ENCODE measurements around the gene CYP4V2.

The CYP4V2 gene

DNA sequence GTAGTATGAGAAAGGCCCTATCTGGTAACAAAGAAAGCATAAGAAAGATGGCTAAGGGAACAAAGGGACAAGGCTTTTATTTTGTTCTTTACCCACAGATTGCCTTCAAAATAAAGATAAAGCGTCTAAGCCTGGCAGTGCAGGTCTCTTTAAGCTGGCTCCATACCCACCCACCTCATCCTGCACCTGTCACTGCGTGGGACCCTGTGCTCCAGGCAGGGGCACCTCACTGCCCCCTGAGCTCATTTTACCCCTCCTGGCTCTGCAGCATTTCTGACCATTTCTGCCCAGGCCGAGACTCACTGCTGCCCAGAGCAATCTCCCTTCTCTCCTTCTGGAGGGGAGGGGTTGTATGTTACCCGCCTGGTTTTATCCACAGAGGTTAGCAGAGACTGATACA, 1.7 kb upstream of the CYP4V2 start:
- no peak for DNase-seq (ENCODE audit: low read depth)

DNA sequence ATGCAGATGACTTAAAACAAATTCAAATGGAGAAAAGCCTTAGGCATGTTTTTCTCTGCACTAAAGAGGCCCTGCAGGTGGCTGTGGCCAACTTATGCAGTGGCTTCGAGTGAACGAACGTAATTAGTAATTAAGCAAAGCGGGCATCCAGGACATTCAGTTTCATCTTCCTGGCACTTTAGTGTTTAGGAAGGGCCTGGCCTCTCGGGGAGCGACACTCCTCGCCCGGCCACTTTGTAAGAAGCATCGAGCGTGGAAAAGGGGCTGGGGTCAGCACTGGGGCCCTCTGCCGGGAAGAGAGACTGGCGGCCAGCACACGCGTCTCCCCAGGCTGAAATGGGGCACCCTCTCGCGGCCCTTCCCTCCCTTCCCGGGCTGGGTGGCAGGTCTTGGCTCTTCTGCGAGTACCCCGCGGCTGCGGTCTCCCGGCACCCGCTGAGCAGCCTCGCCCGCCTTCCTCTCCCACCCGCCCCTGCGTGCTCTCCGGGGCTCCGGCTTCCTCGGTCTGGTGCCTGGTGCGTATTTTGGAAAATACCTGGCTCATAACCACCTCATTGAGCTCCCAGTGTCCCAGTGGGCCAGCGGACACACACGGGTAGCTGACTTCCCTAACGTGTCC, 677 bp upstream of the CYP4V2 start:
- DNase-seq (ENCODE audit: low read depth), result peak; percentile 31

DNA sequence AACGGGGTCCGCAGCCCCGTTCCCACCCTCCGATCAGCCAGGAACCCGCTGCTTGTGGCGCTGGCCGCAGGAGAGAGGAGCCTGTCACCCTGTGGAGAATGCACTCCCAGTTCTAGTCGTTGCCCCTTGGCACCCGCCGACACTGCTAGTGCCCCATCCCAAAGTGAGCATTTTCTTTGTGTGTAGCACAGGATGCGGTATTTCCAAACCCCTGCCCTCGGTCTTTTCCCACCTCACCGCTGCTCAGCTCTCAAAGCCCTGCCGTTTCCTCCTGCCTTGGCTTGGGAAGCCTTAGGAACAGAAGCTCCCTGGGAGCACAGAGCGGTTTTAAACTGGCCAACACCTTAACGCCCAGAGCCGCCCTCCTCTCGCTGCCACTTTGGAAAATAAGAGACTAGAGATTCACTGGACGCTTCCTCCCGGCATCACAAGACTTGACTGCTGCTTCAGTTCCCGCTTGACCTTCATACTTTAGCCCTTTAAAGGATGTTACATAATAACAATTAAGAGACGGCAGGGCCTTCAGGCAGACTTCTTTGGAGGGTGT, 772 bp downstream of the CYP4V2 start:
- peak; percentile 2 for DNase-seq (ENCODE audit: low read depth)

DNA sequence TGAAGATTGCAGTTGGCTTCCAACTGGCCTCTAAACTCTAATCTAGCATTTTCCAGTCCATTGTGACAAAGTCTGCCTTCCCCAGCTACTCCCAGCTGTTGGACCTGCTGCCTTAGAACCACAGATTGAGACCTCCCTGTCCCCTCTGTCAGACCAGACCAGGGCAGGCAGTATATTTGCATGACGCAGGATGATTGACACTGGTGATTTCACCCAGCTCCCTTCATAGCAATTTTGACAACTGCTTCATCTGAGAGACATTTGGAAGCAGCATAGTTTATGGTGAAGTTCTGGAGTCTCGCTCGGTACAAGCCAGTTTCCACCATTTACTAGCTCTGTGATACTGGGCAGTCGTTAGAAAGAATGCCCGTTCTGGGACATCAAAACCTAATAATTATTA, 2.5 kb downstream of the CYP4V2 start:
- no peak for DNase-seq (ENCODE audit: low read depth)

DNA sequence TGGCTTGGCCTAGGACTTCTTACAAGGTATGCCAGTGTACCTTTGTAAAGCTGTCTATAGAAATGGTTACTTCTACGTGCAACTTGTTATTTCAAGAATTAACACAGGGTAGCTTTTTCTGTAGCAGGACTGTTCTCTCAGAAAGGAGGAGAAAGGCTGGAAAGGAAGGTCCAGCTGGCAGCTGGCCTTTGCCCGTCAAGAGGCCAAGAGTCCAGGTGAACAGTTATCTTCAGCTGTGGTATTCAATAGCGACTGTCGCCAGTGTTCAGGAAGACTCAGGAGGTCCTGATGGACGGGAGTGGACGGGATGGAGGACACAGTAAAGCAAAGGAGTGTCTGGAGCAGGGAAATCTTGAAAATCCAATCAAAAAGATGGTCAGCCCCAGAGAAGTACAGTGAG, 4.7 kb downstream of the CYP4V2 start:
- DNase-seq (ENCODE audit: low read depth), result no peak

DNA sequence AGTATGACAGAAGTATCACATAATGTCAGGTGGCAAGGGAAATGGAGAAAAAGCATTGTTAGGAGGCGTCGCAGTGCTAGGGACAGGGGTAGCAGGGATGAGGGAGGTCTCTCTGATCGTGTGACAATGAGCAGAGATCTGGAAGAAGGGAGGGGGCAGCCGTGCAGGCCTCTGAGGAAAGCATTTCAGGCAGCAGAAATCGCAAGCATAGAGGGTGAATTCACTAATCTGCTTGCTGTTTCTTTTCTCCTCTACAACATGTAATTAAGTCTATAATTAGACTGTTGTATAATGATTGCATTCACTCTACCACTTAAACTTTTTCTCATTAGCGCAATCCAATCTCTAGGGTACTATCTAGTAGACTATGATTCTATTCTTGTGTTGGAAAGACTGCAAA, 9.1 kb downstream of the CYP4V2 start:
- DNase-seq (ENCODE audit: low read depth), result no peak

DNA sequence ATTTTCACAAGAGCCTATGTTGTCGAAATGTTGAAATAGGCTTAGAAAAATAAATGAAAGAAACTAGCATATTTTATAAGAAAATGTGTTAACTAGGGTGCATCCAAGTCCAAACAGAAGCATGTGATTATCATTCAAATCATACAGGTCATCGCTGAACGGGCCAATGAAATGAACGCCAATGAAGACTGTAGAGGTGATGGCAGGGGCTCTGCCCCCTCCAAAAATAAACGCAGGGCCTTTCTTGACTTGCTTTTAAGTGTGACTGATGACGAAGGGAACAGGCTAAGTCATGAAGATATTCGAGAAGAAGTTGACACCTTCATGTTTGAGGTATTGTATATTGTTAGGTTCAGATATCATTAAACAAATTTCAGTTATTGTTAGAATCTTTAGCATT, 9.6 kb downstream of the CYP4V2 start:
- no peak for DNase-seq (ENCODE audit: low read depth)

DNA sequence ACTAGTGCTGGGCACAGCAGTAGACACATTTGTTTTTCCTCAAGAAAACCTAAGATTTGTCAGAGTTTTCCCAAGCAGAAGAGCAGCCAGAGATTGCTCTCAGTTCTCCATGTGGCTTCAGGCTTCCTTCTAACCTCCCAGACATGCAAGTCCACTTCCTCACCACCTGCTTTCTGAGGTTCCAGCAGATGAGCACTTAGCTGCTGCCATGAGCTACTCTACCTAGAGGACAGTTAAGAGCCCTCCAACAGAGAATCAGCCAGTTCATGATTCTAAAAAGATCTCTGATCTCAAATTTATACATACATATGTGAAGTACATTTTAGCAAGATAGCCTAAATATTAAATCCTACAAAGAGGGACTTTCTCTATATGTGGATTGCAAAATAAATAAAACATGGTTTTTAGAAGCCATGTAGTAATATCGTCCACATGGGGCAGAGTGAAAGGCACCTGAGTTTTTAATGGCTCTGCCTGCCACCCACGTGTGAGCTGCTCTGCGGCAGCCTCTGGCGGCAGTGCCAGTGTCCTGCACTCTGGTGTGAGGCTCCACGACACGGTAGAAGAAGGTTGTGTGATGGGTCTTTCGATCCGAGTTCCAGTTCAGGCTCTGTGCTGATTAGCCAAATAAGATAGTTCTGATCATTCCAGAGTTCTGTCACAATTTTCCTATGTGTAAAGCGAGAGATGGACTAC, 10.3 kb downstream of the CYP4V2 start:
- peak; percentile 20 for DNase-seq (ENCODE audit: low read depth)

DNA sequence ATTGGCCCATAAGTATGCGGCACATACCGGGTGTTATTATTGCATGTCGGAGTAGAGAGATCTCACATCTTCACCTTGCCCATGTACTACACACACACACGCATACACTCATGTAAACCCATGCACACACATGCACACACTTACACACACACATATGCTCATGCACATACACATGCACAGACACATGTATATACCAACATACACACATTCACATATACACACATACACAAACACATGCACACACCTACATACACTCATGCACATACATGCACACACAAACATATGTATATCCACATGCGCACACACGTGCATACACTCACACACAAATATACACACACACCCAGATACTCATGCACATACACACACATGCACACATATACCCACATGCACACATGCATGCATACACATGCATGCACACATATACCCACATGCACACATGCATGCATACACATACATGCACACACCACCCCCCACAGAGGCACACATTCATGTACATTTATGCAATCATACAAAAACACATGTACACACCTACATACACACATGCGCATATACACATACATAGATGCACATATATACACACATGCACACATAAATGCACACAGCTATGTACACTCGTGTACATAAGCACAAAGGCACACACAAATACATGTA, 11.2 kb downstream of the CYP4V2 start:
- no peak for DNase-seq (ENCODE audit: low read depth)

DNA sequence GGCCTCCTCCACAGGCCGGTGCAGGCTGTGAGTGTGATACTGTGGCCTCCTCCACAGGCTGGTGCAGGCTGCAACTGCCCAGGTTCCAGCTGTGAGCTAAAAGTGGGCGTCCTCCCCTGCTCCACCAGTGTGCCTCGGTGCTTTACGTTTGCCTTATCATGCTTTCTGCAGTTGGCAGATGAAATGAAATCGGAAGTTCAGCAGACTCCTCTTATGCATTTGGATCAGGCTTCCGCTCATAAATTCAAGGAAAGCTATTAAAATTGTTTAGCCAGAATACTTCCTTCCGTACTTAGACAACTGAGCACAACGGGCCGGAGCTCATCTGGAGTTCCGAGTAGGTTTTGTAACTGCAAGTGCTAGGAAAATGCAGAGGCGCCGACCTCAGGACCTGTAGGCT, 12.0 kb downstream of the CYP4V2 start:
- DNase-seq (ENCODE audit: low read depth), result no peak

DNA sequence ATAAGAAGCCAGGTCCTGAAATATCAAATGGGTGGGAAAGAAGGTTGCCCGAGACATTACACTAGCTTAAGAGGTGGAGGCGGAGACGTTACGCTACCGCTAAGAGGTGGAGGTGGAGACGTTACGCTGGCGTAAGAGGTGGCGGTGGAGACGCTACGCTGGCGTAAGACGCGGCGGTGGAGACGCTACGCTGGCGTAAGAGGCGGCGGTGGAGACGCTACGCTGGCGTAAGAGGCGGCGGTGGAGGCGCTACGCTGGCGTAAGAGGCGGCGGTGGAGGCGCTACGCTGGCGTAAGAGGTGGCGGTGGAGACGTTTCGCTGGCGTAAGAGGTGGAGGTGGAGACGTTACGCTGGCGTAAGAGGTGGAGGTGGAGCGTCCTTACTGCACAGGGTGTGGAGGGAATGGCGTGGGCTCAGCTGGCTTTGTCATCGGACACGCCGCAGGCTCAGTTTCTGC, 12.8 kb downstream of the CYP4V2 start:
- DNase-seq (ENCODE audit: low read depth), result no peak

DNA sequence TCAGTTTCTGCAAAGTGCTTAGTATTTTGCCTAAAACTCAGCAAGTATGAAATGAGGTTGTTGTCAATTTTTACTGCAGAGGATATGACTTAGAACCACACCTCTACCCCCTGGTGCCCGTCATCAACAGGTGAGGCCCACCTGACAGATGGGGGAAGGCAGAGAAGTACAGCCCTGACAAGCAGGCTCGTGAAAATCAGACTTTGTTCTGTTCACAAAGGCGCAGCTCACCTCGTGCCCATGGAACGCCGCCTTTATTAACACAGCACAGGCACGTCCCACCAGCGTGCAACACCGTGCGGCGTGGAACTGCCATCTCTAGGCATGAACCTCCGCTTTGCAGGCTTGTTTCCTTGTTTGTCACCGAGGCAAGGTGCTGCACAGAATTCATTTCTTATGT, 13.3 kb downstream of the CYP4V2 start:
- DNase-seq (ENCODE audit: low read depth), result no peak

DNA sequence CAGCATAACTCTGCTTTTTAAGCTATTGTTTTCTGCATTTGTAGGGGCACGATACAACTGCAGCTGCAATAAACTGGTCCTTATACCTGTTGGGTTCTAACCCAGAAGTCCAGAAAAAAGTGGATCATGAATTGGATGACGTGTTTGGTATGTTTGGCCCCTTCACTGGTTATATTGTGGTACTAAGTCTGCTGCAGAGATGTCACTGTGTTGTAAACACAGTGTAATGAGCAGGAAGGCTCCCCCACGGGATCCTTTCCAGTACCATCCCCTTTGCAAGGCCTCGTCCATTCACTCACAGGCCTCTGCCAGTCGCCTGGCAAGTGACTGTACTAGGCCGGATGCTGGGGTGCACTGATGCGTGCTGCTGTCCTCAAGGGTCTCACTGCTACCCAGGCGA, 13.8 kb downstream of the CYP4V2 start:
- DNase-seq (ENCODE audit: low read depth), result no peak

DNA sequence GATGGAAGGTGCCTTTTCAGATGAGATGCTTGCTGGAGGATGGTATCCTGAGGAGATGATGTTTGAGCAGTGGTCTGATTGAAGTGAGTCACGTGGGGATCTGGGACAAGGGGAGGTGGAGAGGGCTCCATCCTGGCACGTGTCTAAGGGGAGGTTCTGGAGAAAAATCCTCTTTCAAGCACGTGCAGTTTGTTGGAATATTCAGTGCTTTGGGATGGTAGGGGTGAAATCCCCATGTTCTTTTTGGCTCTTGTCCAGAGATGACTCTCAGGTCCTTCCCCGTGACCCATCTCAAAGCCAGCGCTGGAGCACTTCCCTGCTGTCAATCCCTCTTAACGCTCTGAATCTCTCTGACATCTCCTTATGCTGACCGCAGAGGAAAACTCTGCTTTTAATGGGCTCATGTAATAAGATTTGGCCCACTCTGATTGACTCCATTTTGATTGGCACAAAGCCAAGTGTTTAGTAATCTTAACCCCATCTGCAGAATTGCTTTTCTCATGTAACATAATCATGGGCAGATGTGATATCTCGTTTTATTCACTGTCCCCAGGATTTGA, 25.2 kb downstream of the CYP4V2 start:
- no peak for DNase-seq (ENCODE audit: low read depth)

DNA sequence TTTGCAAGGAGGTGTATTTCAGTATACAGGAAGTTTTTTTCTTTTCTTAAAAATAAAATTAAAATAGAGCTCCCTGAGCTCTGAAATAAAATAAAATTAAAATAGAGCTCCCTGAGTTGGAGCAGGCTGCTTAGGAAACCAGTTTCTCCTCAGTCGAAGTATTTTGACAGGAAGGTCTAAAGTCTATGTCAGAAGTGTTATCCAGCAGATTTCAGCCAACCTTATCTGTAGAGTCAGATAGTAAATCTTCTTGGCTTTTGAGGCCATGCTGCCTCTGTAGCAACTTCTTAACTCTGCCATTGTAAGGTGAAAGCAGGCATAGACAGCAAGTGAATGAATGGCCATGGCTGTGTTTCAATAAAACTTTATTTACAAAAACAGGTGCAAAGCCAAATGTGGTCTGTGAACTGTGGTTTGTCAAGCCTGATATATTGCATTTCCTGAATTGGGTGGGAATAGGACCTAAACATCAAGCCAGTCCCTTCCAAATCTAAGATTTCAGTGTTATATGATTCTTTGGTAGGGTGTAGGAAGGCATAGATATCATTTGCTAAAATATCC, 26.4 kb downstream of the CYP4V2 start:
- no peak for DNase-seq (ENCODE audit: low read depth)

DNA sequence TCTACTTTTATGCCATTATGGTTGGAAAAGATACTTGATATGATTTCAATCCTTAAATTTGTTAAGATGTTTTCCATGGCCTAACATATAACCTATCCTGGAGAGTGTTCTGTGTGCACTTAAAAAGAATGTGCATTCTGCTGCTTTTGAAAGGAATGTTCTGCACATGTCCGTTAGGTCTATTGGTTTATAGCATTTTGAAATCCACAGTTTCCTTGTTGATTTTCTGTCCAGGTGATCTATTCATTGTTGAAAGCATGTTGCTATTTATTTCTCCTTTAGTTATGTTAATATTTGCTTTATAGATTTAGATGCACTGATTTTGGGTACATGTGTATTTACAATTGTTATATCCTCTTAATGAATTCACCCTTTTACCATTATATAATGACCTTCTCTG, 30.3 kb downstream of the CYP4V2 start:
- DNase-seq (ENCODE audit: low read depth), result no peak

DNA sequence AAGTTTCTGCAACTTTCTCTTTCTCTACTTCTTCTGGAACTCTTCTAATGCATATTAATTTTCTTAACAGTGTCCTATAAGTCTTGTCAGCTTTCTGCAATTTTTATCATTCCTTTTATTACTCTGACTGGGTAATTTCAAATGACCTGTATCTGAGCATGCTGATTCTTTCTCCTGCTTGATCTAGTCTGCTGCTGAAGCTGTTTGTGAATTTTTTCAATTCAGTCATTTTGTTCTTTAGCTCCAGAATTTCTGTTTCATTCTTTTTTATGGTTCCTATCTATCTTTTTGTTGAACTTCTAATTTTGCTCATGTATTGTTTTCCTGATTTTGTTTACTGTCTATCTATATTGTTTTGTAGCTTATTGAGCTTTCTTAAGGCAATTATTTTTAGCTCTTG, 34.5 kb downstream of the CYP4V2 start:
- DNase-seq (ENCODE audit: low read depth), result no peak

DNA sequence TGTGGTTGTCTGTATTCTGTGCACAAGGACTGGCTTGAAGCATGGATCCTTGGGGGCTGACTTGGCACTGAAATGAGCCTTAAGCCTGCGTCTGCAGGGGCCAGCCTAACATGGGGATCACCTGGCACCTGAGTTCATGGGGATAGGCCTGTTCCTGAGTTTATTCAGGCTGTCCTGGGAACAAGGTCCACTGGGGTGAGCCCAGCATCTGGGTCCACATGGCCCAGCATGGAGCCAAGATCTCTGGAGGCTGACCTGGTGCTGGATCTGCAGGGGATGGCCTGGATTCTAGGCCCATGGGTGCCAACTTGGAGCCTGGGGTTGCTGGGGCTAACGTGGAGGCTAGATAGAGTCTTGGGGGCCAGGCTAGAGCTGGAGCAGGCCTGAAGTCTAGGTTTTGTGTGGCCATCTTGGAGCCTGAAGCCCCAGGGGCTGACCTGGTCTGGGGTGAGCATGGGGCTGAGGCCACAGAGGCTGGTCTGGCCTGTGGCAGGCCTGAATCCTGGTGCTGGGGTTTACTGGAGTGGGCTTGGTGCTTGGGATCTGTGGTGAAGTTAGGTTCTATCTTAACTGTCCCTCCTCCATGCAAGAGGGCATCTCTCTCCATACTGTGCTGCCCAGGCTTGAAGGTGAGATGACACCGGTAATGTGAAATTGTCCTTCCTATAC, 35.3 kb downstream of the CYP4V2 start:
- DNase-seq (ENCODE audit: low read depth), result no peak

DNA sequence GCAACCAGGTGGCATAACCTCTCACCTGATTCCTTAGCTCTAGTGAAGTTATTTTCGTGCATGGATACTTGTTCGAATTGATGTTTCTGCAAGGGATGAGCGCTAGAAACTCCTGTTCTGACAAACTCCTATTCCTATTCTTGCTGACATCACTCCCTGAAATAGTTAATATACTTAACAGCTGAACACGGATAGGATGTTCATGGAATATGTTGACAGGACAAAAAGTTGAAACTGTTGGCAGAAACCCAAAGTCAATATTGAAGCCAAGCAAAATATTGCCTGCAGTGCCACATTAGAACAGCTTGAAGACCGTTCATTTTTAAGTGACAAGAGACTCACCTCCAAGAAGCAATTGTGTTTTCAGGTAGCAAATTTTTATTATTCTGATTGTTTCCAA, 35.9 kb downstream of the CYP4V2 start, which contains the start of gene KLKB1:
Gene KLKB1 (plus strand): TSS at position 287 of the 400 bp plus-strand sequence. CDS start 689 bp downstream, outside the sequence.
- DNase-seq (ENCODE audit: low read depth), result no peak

DNA sequence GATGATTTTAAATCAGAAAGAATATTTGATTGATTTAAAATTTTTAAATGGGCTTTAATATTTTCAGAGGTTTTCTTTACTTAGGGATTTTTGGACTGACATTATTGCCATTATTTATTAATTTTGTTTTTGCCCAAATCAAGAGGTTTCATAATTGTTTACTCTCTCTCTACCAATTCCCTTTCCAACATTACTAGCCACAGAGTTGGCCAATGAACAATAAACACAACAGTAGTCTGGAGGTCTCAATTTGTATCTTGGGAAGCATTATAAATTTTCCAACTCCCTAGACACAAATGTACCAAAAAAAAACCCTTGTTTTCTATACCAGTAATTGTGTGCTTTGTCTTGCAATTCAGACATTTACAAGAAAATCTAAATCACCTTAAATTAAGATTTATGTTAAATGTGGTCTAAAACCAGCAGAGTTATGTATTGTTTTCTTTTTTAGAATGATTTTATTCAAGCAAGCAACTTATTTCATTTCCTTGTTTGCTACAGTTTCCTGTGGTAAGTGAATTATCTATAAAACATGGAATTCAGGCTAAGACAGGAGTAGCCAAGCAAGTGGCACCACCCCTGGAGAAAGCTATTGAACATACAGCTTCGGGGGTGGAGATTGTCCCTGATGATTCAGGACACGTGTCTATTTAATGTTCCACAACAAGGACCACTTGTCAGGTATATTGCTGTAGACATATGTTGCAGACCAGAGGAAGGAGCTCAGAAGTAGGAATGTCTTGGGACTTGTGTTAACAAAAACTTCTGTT, 36.6 kb downstream of the CYP4V2 start:
- DNase-seq (ENCODE audit: low read depth), result no peak

DNA sequence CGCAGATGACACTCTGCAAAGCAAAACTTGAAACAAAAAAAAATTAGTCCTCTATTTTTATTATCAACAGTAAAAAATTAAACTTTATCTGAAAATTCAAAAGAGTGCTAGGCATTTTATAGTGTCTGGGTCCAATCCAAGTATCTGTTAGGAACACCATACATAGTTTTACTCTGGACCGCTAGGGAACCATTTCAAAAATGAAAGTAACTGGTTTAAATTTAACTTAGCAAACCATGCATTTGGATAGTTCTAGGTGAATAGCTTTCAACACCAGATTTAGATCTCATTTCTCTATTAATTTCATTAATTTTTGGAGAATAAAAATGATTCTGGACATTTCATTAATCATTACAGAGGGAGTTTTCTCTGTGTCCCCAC, 37.1 kb downstream of the CYP4V2 start:
- no peak for DNase-seq (ENCODE audit: low read depth)
